Epithelial cell of prostate (primary cell): Measurements from ENCODE around the gene CEP112.

ENCODE experiments used
- DNase-seq: peaks from one replicate; pipeline ENCODE4 v3.0.0-alpha.2; 2011; ENCODE audit warnings: low read depth, low spot score
- H3K27ac ChIP-seq: fragments of 450-650 bp; 2 replicates; pipeline ENCODE4 v1.5.1; 2017; ENCODE audit warnings: mild to moderate bottlenecking

The CEP112 gene

DNA sequence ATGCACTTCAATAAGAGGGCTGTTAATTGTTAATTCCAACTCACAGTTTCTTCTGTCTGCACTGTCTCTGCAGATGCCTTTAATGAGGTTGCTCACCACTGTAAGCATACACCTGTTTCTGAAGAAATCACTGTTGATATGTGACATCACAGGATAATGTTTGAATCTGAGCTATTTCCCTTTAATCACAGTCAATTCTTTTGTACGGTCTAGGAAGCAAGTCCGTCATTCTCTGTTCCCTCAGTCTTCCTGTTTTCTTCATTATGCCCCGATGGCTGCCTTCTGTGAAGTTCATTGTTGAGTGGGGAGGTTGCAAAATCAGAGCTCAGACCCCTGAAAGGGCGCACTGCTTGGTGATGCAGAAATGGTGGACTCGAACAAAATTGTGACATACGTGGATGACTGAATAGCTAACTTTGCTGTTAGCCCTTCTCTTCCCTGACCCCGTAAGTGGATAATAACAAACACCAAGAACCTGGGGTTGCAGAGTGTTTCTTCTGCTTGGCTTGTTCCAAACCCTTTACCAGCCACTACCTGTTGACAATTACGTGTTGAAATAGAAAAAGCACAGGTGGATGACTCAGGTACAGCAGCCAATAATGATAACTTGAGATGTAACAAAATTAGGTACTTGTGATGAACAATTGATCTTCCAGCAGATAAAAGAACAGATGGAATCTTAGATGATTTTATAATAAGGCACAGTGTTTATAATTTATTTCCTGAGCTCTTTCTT is 558.6 kb downstream of the CEP112 start:
- DNase-seq: no peak
- H3K27ac ChIP-seq: no peak overlapping the region

DNA sequence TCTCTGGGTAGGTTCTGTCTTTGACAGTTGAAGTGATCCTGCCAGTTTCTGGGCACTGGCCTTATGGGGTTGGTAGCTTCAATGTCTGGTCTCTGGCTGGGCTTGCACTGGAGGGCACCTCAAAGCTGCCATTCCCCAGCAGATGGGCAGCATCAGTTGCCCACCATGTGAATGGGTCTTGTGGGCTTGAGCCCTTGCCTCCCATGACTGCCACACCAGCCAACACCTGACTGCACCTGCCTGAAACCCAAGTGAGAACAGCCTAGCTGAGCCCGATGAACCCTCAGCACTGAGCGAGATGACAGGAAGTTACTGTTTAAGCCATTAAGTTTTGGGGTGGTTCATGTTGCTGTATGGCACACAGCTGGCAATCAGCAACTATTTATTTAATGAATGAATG is 561.4 kb downstream of the CEP112 start:
- no peak overlapping the region for H3K27ac ChIP-seq

DNA sequence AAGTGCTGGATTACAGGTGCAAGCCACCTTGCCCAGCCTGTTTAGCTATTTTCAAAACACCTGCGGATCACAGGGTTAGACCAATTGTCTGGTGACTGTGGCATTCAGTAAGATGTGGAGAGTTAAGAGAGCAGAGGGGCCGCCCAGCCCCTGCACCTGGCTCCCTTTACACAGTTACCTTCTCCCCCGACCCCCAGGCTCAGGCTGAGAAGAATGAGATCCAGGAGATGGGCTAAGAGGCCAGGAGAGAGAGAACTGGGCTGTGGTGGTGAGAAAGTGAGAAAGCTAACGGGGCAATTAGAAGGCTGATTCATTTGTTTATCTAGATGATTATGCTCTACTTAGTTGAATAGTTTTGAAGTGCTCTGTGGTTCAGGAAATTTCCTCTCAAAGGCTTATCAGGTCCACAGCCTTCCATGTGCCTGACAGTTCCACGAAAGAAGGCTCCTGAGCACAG is 562.7 kb downstream of the CEP112 start:
- DNase-seq: no peak
- H3K27ac ChIP-seq: no peak overlapping the region

More for the DNA sequence above, 561.4 kb downstream of the CEP112 start:
- no peak for DNase-seq

DNA sequence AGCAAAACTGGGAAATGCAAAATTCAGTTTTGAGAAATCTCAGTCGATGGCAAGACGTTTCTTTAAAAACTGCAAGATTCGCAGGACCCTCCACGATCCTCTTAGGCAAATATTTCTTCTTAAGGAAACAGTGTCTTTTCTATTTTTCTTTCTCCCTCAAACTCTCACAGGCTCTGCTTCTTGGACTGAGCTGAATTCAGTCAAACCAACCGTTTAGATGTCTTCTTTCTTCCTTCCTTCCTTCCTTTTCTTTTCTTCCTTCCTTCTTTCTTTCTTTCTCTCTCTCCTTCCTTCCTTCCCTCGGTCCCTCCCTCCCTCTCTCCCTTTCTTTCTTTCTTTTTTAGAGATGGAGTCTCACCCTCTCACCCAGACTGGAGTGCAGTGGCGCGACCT is 563.3 kb downstream of the CEP112 start:
- DNase-seq: no peak
- H3K27ac ChIP-seq: no peak overlapping the region

DNA sequence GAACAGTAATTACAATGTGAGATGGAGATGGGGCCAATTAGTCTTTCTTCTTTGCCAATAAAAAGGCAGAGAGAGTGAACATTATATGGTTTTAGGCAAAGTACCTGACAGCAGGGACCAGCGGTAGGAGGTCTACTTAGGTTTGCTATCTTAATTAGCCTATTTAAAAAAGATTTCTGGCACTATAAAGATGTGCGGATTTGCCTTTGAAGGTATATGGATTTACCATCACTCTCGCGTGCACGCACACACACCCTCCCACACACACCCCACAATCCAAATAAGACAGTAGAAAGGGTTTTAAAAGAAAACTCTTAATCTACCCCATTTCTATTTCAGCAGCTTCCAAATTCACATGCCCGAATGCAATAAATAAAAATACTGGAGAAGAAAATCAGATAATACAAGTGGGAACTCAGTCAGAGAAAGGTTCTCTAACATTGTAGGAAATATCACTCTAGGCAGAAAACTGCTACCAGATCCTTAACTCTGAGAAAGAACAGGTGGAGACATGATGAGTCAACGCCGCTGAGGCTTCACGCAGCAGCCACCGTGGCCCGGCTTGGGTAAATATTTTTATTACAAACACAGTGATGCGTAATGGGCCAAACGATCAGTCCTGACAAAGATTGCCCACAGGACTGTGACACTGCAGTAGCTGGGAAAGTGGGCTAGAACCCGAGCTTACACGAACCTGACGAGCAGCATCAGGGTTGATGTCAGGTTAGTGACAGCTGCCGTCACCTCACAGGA is 563.9 kb downstream of the CEP112 start:
- H3K27ac ChIP-seq: no peak overlapping the region
- DNase-seq: peak; percentile 62

DNA sequence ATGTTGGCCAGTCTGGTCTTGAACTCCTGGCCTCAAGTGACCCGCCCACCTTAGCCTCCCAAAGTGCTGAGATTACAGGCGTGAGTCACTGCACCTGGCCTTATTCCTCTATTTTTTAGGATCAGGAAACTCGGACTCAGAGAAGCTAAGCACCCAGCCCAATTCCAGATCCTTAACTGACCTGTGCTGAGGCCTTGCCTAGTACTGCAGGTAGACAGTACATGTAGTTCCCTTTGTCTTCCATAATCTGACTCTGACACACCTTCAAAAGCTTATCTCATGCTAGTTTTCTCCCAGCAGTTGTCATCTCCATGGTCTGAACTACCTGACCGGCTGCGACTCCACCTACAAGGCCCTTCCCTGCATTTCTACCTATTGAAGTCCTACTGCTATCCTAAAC is 564.8 kb downstream of the CEP112 start:
- DNase-seq: no peak
- H3K27ac ChIP-seq: no peak overlapping the region

DNA sequence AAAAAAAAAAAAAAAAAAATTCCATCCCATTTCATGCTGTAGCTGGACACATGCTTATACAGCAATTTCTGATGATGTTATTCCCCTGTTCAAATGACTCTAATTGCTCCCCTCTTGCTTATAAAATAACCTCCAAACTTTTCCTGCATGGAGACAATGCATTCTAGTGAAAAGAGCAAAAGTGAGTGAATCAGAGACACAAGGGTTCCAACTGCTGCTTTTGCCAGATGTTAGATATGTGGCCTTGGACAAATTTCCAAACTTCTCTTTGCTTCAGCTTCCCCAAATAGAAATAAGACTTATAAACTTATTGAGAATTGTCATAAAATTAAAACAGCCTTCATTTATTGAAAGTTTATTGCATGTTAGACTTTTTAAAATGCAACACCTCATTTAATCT is 565.5 kb downstream of the CEP112 start:
- H3K27ac ChIP-seq: no peak overlapping the region
- no peak for DNase-seq

DNA sequence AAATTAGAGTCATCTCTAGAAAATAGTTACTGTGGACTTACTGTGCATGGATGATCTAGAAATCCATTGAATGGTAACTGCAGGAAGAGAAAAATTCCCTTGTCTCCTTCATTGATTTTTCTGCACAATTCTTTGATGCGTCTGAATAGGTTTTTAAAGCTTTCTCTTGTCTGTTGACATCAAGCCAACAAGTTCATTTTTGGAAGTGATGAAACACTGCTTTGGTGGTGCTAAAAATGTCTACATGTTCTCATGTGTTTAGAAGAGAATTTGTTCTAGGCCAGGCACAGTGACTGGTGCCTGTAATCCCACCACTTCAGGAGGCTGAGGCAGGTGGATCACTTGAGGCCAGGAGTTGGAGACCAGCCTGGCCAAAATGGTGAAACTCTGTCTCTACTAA is 573.4 kb downstream of the CEP112 start:
- DNase-seq: no peak
- no peak overlapping the region for H3K27ac ChIP-seq

DNA sequence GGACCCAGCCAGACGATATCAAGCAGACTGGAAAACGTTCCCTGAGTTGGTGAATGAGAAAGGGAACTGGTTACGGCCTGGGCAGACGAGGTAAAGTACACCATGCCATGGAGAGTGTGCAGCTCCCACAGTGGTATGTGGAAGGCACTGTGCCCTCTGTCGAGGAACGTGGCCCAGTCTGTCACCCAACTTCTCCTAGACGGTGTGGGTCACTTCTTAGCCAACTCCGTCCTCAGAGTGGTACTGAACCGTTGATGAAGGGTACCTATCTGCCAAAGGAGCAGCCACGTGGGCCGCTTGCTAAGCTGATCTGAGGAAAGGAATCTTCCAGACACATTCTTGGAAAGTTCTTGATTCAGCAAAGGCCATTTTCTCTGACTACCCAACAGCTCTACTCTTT is 574.4 kb downstream of the CEP112 start:
- H3K27ac ChIP-seq: no peak overlapping the region
- no peak for DNase-seq

DNA sequence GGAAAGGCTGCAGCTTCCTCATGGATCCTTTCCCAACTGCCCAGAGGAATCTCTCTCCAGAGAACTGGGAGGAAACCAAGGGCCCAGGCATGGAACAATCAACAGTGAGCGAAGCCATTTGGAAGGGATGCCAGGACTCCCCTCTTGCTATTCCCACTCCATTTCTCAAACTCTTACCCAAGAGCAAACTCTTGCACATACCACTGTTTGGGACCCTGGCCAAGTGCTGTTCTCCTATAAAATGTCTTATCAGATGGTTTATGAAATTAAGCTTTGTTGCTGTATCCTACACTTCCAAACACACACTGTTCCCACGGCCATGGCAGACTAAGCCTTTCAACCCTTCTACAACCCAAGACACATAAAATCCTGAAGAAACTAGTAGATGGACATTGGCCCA is 582.2 kb downstream of the CEP112 start:
- H3K27ac ChIP-seq: no peak overlapping the region
- no peak for DNase-seq

DNA sequence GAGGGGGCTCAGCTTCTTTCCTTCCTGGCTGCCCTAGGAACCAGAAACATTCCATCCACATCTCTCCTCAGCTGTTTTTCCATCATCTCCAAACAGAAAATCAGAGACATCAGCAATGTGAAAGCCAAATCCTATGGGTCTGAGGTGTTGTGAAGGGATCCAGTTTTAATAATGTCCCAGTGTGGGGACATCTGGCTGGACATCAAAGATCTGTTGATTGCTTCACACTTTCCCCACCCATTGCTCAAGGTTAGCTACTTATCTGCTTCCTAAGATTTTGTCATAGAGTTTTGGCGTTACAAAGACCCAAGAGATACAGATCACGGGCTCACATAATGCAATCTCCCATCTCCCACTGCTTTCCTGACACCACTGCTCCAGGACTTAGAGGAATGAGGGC is 582.6 kb downstream of the CEP112 start:
- DNase-seq: no peak
- no peak overlapping the region for H3K27ac ChIP-seq

DNA sequence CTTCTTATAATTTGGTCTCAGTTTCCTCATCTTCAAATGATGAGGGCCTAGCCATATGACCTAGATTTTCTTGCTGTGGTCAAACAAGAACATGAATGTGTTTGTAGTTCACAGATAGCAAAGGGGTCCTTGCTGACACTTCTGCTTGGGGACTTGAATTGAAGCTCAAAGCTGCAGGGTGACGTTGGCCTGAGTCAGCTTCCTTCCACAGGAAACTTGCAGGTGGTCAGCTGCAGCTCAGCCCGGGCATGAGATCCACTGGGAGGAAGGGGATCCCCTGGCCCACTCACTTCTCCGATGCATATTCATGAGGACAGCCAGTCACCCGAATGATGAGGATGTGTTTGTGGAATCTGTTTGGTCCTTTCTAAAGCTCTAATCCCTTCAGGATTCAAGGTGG is 587.9 kb downstream of the CEP112 start:
- DNase-seq: no peak
- no peak overlapping the region for H3K27ac ChIP-seq

DNA sequence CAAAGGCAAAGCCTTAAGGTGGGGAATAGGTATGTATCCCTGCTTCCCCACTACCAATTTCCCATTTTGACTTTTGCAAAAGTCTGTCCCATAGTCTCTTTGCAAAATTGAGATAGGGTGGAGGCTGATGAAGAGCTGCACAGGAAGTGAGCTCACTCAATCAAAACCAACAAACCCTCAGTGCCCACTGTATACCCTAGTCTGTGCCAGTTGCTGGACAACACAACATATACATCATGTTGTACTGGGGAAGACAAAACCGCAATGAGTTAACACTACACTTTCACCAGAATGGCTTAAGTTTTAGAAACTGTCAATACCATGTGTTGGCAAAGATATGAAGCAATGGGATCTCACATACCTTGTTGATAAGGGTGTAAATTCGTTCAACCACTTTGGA is 590.1 kb downstream of the CEP112 start:
- DNase-seq: no peak
- H3K27ac ChIP-seq: no peak overlapping the region

DNA sequence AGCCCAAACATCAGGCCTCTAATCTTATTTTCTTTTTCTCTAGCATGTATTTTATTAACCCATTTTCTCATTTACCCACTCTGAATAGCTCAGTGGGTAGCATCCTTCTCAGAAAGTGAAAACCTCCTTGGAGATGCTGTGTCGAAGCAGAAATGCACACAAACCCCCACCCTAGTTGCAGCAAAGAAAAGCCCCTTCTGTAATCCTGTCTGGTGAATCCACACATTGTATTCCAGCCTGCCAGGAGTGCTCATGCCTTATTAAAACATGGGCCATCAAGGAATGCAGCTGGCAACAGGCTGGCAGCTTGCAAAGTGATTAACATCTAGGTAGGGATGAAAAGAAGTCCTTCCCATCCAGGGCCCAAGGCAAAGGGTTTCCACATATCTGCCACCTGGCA is 590.8 kb downstream of the CEP112 start:
- DNase-seq: no peak
- no peak overlapping the region for H3K27ac ChIP-seq

DNA sequence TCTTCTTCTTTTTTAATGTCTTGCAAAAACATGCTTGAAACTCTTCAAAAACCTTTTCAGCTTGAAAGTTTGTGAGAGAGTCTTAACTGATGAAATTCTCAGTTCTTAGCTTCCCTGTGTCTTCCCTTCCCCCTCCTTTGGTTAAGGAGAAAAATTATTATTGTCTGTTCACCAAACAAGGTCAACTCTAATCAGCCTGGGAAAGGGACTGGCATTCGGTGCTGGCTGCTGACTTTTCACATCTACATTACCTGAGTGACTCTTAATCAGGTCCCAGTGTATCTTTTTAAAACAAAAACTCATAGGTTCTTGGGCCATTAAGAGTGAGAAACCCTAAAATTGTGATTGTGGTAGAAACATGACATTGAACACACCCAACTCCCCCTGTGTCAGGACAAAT is 591.4 kb downstream of the CEP112 start:
- no peak overlapping the region for H3K27ac ChIP-seq

DNA sequence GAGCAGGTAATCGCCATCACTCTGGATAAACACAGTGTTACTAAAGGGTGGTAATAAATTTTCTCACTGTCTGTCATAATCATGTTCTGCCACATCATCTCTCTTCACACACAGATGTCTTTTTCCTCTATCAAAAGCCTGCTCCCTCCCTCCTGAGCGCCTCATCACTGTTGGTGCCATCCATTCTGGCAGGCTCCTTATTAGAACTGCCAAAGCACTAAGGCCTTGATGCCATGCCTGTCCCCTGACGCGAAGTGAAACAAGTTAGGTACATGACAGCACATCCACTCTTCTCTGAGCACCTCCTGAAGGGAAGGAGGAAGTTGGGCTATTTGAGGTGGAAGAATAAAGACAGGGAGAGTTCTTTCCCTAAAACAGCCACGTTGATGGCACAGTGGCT is 592.3 kb downstream of the CEP112 start:
- H3K27ac ChIP-seq: no peak overlapping the region
- no peak for DNase-seq

More for the DNA sequence above, 591.4 kb downstream of the CEP112 start:
- no peak for DNase-seq

DNA sequence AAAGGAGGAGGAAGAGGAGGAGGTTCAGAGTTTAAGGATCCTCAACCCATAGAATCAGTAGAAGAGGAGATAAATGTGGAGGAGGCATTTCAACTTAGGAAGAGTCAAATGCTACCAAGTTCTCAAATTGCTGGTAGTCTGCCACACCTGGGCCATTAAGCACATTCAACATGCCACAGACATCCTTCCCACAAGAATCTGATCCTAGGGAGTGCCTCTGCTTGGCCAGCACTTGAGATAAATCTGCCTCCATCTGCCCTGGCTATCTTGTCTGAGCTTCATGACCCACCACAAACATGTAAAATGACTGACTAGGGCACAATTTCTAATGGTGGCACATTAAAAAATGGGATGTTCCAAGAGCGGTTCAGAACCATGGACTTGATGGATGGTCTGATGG is 593.2 kb downstream of the CEP112 start:
- DNase-seq: no peak
- no peak overlapping the region for H3K27ac ChIP-seq

DNA sequence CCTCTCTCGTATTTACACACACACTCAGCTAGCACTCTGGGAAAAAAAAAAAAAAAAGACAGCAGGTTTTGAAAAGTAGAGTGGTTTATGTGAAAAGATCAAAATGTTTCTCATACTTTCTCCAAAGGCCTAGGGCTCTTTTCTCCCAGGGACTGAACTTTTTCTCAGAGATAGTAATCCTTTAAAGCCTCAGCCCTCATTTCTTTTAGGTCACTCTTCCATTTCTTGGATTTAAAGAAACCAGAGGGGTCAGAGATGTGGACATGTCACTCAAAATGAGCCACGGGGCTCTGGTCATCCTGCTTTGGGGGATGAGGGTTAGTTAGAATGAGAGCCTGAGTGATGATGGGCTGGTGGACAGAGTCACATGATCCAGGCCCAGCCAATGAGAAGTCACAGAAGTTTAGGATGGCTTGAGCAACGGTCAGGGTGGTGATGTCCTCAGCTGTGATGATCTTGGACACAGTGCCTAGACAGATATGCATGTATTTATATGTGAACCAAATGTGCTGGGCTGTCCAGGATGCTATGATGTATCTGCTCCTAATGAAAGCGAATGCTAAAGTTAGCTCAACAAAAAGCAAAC is 596.8 kb downstream of the CEP112 start:
- no peak for DNase-seq
- no peak overlapping the region for H3K27ac ChIP-seq

DNA sequence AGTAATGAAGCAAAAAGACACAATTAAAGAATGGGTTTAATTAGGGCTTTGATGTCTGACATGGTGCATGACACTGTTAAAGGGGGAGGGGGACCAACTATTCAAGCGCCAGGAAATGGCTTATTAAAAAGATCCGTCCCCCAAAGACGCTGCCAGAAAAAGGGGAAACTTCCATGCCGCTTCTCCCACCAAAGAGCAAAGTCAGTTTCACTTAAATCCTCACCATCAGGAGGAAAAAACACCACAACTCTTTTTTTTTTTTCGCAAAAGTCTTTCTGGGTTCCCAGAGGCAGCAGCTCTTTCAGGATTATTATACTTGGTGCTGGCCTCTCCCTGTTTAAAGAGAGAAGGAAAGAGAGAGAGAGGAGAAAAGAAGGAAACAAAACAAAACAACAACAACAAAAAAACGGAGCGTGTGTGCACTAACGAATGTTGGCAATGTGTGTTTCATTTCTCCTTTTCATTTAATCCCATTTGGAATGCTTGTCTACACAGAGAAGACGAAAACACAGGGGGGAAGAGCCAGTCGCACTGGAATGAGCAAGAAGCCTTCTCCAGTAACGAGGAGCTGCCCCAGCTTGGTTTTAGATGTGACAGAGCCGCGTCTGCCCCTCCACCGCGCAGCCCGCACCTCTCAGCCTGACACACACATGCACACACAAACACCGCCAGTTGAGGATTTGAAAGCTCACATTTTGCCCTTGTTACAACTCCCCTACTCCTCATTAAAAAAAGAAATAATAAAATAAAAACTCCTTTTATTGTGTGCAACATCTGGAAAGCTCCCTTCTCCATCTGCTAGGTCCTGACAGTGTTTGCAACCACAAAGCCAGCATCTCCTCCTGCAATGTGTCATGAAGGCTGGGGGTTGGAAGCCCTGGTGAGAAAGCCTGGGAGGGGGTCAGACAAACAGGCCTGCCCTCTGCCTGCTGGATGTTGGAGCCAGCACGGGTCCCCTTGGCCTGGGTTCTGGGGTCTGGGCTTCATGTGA is 597.8 kb downstream of the CEP112 start:
- H3K27ac ChIP-seq: no peak overlapping the region
- no peak for DNase-seq

DNA sequence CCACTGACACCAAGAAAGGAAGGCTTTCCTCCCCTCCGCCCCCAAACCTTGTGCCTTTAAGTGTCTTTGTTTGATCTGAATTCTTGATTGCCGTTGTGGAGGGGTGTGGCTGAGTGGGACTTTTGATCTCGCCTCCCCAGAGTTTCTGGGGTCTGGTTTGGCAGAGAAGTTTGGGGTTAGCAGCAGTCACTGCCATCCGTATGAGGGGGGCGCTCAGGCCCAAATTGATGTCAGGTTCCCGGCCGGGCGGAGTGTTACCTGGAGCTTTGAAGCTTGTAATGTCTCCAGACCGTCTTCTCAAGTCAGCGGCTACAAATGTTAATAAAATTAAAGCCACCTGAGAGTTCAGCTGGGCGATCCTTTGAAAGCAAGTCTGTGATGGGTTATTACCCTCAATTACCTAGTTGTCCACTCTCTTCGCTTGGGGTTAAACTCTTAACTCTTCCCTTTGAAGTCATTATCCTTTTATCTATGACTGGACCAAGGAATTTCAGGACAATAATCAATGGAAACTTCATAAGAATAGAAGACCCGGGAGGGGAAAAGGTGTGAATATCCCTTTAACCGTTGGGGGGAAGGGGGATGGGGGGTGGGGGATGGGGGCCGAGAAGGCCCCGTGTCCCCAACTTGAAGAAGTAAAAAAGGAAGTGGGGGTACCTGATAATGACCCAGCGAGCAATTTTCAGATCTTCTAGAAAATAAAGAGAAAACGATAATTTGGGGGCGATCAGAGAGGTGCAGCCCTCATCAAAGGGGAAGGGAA is 598.7 kb downstream of the CEP112 start:
- H3K27ac ChIP-seq: no peak overlapping the region

More for the DNA sequence above, 598.7 kb downstream of the CEP112 start:
- DNase-seq: no peak
